K562 (cell line): ENCODE measurements around the gene FN1. TPM values are rescaled to one million over a fixed set of nuclear protein-coding genes. Genes with fewer than 3 reads are reported as not detected.

Experiments
- ATAC-seq: fragments of 200-7000 bp; cut with Tn5 transposase; 3 replicates; pipeline ENCODE4 v1.9.1; 2020; ENCODE audit warnings: moderate library complexity
- BruUV-seq: library from RNA; stranded (reverse); fragments of 400-500 nt; replicated peaks from 2 replicates; lab custom pipeline; 2021; lab: Mats Ljungman, UMichigan
- CTCF ChIA-PET: fragments of 300-600 bp; formaldehyde crosslinking; extraction: SDS; loops from one replicate; lab custom pipeline; 2021; ENCODE audit warnings: low intra/inter-chr PET ratio; lab: Yijun Ruan, JAX
- POLR2A ChIA-PET: fragments of 300-600, 350-650 bp; sonication (Branson Sonifier 250); formaldehyde crosslinking; extraction: SDS; loops from one replicate; lab custom pipeline; 2021; ENCODE audit warnings: antibody characterized with exemption, inconsistent platforms; lab: Yijun Ruan, JAX
- DNase-seq, 4 experiments: peaks; one replicate each; pipeline versions ENCODE4 v3.0.0 to v3.0.0-alpha.2; 2011 to 2018; ENCODE audit warnings: low spot score in 3 of 4, mixed read lengths in 3 of 4; ENCODE audit errors: extremely low read depth in 1 of 4
- FAIRE-seq: peaks from 2 replicates; lab custom pipeline; 2011; peaks lifted over from hg19 to GRCh38; lab: Jason Lieb, UNC
- H2AFZ ChIP-seq: 2 replicates; pipeline ENCODE4 v1.6.0; 2011; ENCODE audit warnings: low read depth, low read length, control low read depth, inconsistent platforms
- H3K27ac ChIP-seq: fragments of 200-600 bp; 3 replicates; pipeline ENCODE4 v1.8.0; 2011; ENCODE audit warnings: low read depth, mild to moderate bottlenecking, control low read depth, inconsistent platforms, low read length, moderate library complexity, mixed read lengths; ENCODE audit errors: extremely low read depth
- H3K27me3 ChIP-seq, 2 experiments: fragments of 300-600 bp in 1 of 2; 2 replicates in 1 of 2; 3 replicates in 1 of 2; pipeline versions ENCODE4 v1.6.0 to v1.8.0; 2011; ENCODE audit warnings: inconsistent platforms in 2 of 2, low read length in 2 of 2, mild to moderate bottlenecking in 1 of 2, mixed read lengths in 1 of 2, moderate library complexity in 1 of 2; ENCODE audit not compliant: control insufficient read depth in 2 of 2, insufficient read depth in 2 of 2
- H3K36me3 ChIP-seq: fragments of 300-600 bp; 3 replicates; pipeline ENCODE4 v1.8.0; 2011; ENCODE audit warnings: mild to moderate bottlenecking, low read length, inconsistent platforms; ENCODE audit not compliant: control insufficient read depth, insufficient read depth
- H3K4me1 ChIP-seq, 2 experiments: fragments of 200-600 bp in 1 of 2; replicated peaks in 1 of 2; 2 replicates in 1 of 2; 3 replicates in 1 of 2; pipeline versions ENCODE4 v1.5.1 to v1.8.0; 2011; ENCODE audit warnings: inconsistent platforms in 2 of 2, low read length in 2 of 2, mild to moderate bottlenecking in 1 of 2, mixed read lengths in 1 of 2, moderate library complexity in 1 of 2; ENCODE audit not compliant: control insufficient read depth in 2 of 2, insufficient read depth in 2 of 2
- H3K4me2 ChIP-seq: 2 replicates; pipeline ENCODE4 v1.6.1; 2011; ENCODE audit warnings: low read length, control low read depth, inconsistent platforms, mixed read lengths; ENCODE audit not compliant: insufficient read depth
- H3K4me3 ChIP-seq: fragments of 200-600 bp; sonication (generic), shearing (Covaris generic); 2 replicates; pipeline ENCODE4 v1.5.1; 2016; ENCODE audit warnings: control low read depth, inconsistent platforms
- H3K79me2 ChIP-seq: fragments of 200-600 bp; 3 replicates; pipeline ENCODE4 v1.8.0; 2011; ENCODE audit warnings: low read length, inconsistent platforms; ENCODE audit not compliant: control insufficient read depth, insufficient read depth
- H3K9ac ChIP-seq, 2 experiments: 2 replicates each; pipeline versions ENCODE4 v1.6.0 to v1.6.1; 2011; ENCODE audit warnings: low read depth in 2 of 2, low read length in 2 of 2, control low read depth in 1 of 2, inconsistent platforms in 1 of 2, mild to moderate bottlenecking in 1 of 2, mixed read lengths in 1 of 2; ENCODE audit not compliant: insufficient read depth in 1 of 2
- H3K9me1 ChIP-seq: one replicate; pipeline ENCODE4 v1.6.0; 2011; ENCODE audit warnings: inconsistent platforms, mild to moderate bottlenecking, low read length, moderate library complexity; ENCODE audit not compliant: control insufficient read depth, insufficient read depth
- H3K9me3 ChIP-seq: replicated peaks from 2 replicates; pipeline ENCODE4 v1.5.1; 2011; ENCODE audit warnings: low read depth, low read length, inconsistent platforms; ENCODE audit not compliant: control insufficient read depth, insufficient read depth
- H4K20me1 ChIP-seq: replicated peaks from 2 replicates; pipeline ENCODE4 v1.6.1; 2011; ENCODE audit warnings: low read length, inconsistent platforms, mixed read lengths; ENCODE audit not compliant: control insufficient read depth, insufficient read depth
- CCAR2 ChIP-seq: fragments of 200-400 bp; formaldehyde crosslinking; IDR thresholded peaks from 2 replicates; pipeline ENCODE4 v1.6.1; 2017; ENCODE audit warnings: mild to moderate bottlenecking, low read depth, low read length
- JUND ChIP-seq, 2 experiments: IDR thresholded peaks; 2 replicates in 1 of 2; 3 replicates in 1 of 2; pipeline ENCODE4 v1.6.1; 2011; ENCODE audit warnings: borderline replicate concordance in 2 of 2, low read depth in 2 of 2, low read length in 2 of 2, improper control_type of control experiment in 1 of 2, missing biosample characterization in 1 of 2, missing genetic modification characterization in 1 of 2, missing genetic modification reagents in 1 of 2
- MAFF ChIP-seq: IDR thresholded peaks from 2 replicates; pipeline ENCODE4 v1.6.1; 2012; ENCODE audit warnings: low read length, improper control_type of control experiment
- MIER1 ChIP-seq: fragments of 450-650 bp; IDR thresholded peaks from 2 replicates; pipeline ENCODE4 v1.6.1; 2016; ENCODE audit warnings: antibody characterized with exemption, mild to moderate bottlenecking, low read depth
- NBN ChIP-seq: fragments of 450-650 bp; IDR thresholded peaks from 2 replicates; pipeline ENCODE4 v1.6.1; 2016; ENCODE audit warnings: low read depth, mild to moderate bottlenecking
- NR1H2 ChIP-seq: sonication (generic); formaldehyde crosslinking; IDR thresholded peaks from 2 replicates; pipeline ENCODE4 v1.4.0; 2020; ENCODE audit warnings: mild to moderate bottlenecking, missing genetic modification reagents
- PHF8 ChIP-seq: fragments of 200-600 bp; sonication (generic); IDR thresholded peaks from 2 replicates; pipeline ENCODE4 v1.6.1; 2012; ENCODE audit warnings: mixed run types, mild to moderate bottlenecking, inconsistent platforms, low read length, moderate library complexity, borderline replicate concordance
- RBFOX2 ChIP-seq: fragments of 200-400 bp; formaldehyde crosslinking; IDR thresholded peaks from 2 replicates; pipeline ENCODE4 v1.6.1; 2017; ENCODE audit warnings: low read depth, mild to moderate bottlenecking, low read length, moderate library complexity
- SAP30 ChIP-seq: fragments of 200-600 bp; sonication (generic); IDR thresholded peaks from 2 replicates; pipeline ENCODE4 v1.6.1; 2012; ENCODE audit warnings: borderline replicate concordance, low read depth, mild to moderate bottlenecking, moderate library complexity, low read length, control low read depth, inconsistent platforms; ENCODE audit not compliant: insufficient read depth, poor library complexity, severe bottlenecking
- SIRT6 ChIP-seq: IDR thresholded peaks from one replicate; pipeline ENCODE4 v1.6.1; 2012; ENCODE audit warnings: low read depth, mild to moderate bottlenecking, control low read depth, inconsistent platforms, low read length, moderate library complexity
- SLC30A9 ChIP-seq: fragments of 250-450 bp; sonication (Bioruptor Pico); IDR thresholded peaks from 2 replicates; pipeline ENCODE4 v1.8.0; 2022; ENCODE audit warnings: mild to moderate bottlenecking, moderate library complexity
- SMAD3 ChIP-seq: fragments of 450-650 bp; formaldehyde crosslinking; conservative IDR thresholded peaks from 2 replicates; pipeline ENCODE4 v1.4.0; 2020; ENCODE audit warnings: mild to moderate bottlenecking
- ZNF217 ChIP-seq: sonication (generic); formaldehyde crosslinking; IDR thresholded peaks from 2 replicates; pipeline ENCODE4 v1.8.0; 2022; ENCODE audit warnings: mild to moderate bottlenecking, missing genetic modification reagents
- ZNF232 ChIP-seq: sonication (generic); formaldehyde crosslinking; IDR thresholded peaks from 2 replicates; pipeline ENCODE4 v1.8.0; 2022; ENCODE audit warnings: mild to moderate bottlenecking, missing genetic modification reagents
- in situ Hi-C: fragments of 300-500 bp; cut with MboI; formaldehyde crosslinking; loops from 4 replicates; pipeline ENCODE4 v1.15.0; 2018; ENCODE audit warnings: inconsistent platforms, mixed read lengths
- intact Hi-C: fragments of 100-400 bp; cut with micrococcal nuclease; formaldehyde crosslinking; loops from 2 replicates; pipeline ENCODE4 v1.14.2; 2022
- polyA plus RNA-seq, 8 experiments: library from polyadenylated mRNA; depleted of rRNA in 4 of 8; stranded (reverse) in 5 of 8; unstranded in 3 of 8; fragments of >200 nt; fragmentation: Nextera tagmentation in 2 of 8; fragmentation: Illumina TruSeq in 1 of 8; extraction: Ambion mirVana in 2 of 8; extraction: Trizol in 1 of 8; gene quantifications; 2 replicates each; pipeline versions ENCODE4 v1.2.1 to v1.2.3, GENCODE V29; 2011 to 2014; ENCODE audit warnings: inconsistent platforms in 1 of 8, missing spikeins in 1 of 8
- total RNA-seq, 7 experiments: library from RNA; depleted of rRNA in 6 of 7; stranded (reverse); fragments of >200 nt in 6 of 7; fragmentation: Illumina TruSeq in 2 of 7; extraction: Trizol in 2 of 7; gene quantifications; 2 replicates each; pipeline versions ENCODE4 v1.2.1 to v1.2.3, GENCODE V29; 2011 to 2021; ENCODE audit warnings: low replicate concordance in 1 of 7
- TF ChIP-seq, protein P1 (sequence below): fragments of 250-450 bp; sonication (Bioruptor Pico); IDR thresholded peaks from 2 replicates; pipeline ENCODE4 v1.5.0; 2021; ENCODE audit warnings: mild to moderate bottlenecking, borderline replicate concordance
- TF ChIP-seq, protein P2 (sequence below): fragments of 450-650 bp; IDR thresholded peaks from 2 replicates; pipeline ENCODE4 v1.6.1; 2017; ENCODE audit warnings: antibody characterized with exemption
- TF ChIP-seq, protein P3 (sequence below), 3 experiments: fragments of 200-800 bp in 1 of 3; sonication (Bioruptor generic) in 1 of 3; sonication (generic) in 1 of 3; formaldehyde crosslinking in 1 of 3; IDR thresholded peaks; 2 replicates each; pipeline versions ENCODE4 v1.6.1 to v1.8.0; 2016 to 2022; ENCODE audit warnings: mild to moderate bottlenecking in 2 of 3, missing compliant biosample characterization in 2 of 3, missing genetic modification characterization in 2 of 3, missing genetic modification reagents in 1 of 3

Gene FN1
- total and polyA plus RNA-seq, 9 of the 15 experiments (the other 6 are each of a cell fraction or from before 2014, with no cell fraction given) = 7.4 to 19.1 (median 11.2) TPM

DNA sequence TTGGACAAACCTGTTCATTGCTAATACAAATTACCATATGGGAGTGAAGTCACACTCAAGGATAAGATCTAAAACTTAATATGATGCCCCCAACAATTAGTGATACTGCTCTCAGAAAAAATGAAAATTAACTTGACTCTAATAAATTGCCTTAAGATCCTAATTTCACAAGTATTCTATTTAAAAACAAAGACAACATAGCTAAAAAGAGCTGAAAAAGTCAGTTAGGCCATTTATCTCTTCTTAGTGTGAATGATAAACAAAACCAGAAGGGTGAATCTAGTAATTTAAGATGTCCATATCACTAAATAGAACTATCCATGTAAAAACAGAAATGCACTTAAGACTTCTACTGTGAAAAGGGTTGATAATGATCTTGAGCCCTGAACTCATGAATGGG lies 53.4 kb downstream of the FN1 start:
- Histone ChIP-seq H2AFZ (no peak overlapping the region), H4K20me1 (no peaks in the 10 kb centered on the region), H3K4me3 (no peak overlapping the region), H3K27me3 (no peaks in the 10 kb centered on the region), H3K79me2 (no peaks in the 10 kb centered on the region), H3K9me3 (no peaks in the 10 kb centered on the region), H3K9ac (no peak overlapping the region), H3K36me3 (no peaks in the 10 kb centered on the region), H3K9me1 (no peaks in the 10 kb centered on the region), H3K4me2 (no peak overlapping the region), H3K4me1 (no peaks in the 10 kb centered on the region), H3K27ac (no peak overlapping the region)
- ChIA-PET CTCF (no interaction called here), POLR2A (no interaction called here)
- BruUV-seq = no TSS peak
- FAIRE-seq (no peak), DNase-seq (no peak), ATAC-seq (no peak)
- intact Hi-C loops = no loop called here
- in situ Hi-C loops = no loop called here
- TF ChIP-seq ZNF232 (CRISPR knock-in tag) (no peak), PHF8 (no peak), NR1H2 (CRISPR knock-in tag) (no peak), SAP30 (no peak), CCAR2 (no peak), SMAD3 (CRISPR knock-in tag) (no peak), ZNF217 (no peak), SLC30A9 (no peak), MIER1 (no peak), MAFF (no peak), JUND (IDR thresholded peaks at IDR 0.05; ENCODE audit: borderline replicate concordance, low read depth, low read length) (no peak), JUND (tag; IDR thresholded peaks at IDR 0.05; ENCODE audit: borderline replicate concordance, low read depth, low read length) (no peak), NBN (no peak), RBFOX2 (no peak), SIRT6 (no peak)
- TF ChIP-seq, protein P1, sequence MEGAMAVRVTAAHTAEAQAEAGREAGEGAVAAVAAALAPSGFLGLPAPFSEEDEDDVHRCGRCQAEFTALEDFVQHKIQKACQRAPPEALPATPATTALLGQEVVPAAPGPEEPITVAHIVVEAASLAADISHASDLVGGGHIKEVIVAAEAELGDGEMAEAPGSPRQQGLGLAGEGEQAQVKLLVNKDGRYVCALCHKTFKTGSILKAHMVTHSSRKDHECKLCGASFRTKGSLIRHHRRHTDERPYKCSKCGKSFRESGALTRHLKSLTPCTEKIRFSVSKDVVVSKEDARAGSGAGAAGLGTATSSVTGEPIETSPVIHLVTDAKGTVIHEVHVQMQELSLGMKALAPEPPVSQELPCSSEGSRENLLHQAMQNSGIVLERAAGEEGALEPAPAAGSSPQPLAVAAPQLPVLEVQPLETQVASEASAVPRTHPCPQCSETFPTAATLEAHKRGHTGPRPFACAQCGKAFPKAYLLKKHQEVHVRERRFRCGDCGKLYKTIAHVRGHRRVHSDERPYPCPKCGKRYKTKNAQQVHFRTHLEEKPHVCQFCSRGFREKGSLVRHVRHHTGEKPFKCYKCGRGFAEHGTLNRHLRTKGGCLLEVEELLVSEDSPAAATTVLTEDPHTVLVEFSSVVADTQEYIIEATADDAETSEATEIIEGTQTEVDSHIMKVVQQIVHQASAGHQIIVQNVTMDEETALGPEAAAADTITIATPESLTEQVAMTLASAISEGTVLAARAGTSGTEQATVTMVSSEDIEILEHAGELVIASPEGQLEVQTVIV (CRISPR knock-in tag) = no peak
- TF ChIP-seq, protein P2, sequence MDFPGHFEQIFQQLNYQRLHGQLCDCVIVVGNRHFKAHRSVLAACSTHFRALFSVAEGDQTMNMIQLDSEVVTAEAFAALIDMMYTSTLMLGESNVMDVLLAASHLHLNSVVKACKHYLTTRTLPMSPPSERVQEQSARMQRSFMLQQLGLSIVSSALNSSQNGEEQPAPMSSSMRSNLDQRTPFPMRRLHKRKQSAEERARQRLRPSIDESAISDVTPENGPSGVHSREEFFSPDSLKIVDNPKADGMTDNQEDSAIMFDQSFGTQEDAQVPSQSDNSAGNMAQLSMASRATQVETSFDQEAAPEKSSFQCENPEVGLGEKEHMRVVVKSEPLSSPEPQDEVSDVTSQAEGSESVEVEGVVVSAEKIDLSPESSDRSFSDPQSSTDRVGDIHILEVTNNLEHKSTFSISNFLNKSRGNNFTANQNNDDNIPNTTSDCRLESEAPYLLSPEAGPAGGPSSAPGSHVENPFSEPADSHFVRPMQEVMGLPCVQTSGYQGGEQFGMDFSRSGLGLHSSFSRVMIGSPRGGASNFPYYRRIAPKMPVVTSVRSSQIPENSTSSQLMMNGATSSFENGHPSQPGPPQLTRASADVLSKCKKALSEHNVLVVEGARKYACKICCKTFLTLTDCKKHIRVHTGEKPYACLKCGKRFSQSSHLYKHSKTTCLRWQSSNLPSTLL = no peak
- TF ChIP-seq, protein P3, sequence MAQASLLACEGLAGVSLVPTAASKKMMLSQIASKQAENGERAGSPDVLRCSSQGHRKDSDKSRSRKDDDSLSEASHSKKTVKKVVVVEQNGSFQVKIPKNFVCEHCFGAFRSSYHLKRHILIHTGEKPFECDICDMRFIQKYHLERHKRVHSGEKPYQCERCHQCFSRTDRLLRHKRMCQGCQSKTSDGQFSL (CRISPR knock-in tag; IDR thresholded peaks at IDR 0.05) = no peak
- TF ChIP-seq, protein P3 (tag; IDR thresholded peaks at IDR 0.05) = no peak
